Psoas muscle (tissue), 8 donors: ENCODE data around the gene TENM4. TPM values are rescaled to one million over a fixed set of nuclear protein-coding genes. Genes with fewer than 3 reads are reported as not detected.

Experiments used
- ATAC-seq, 4 donors: fragments of 200-7000 bp; cut with Tn5 transposase; one replicate each; pipeline ENCODE4 v1.9.1; 2020; ENCODE audit warnings: moderate library complexity in 3 of 4, mild to moderate bottlenecking in 2 of 4
- DNase-seq, 2 donors: peaks; one replicate each; pipeline ENCODE4 v3.0.0-alpha.2; 2020
- H3K27ac ChIP-seq: fragments of 200-600 bp; one replicate; pipeline ENCODE4 v1.8.0; 2022
- H3K27me3 ChIP-seq, 3 donors: fragments of 200-600 bp in 1 of 3; one replicate each; pipeline versions ENCODE4 v1.6.1 to v1.8.0; 2013 to 2022; ENCODE audit warnings: low read length in 2 of 3, mild to moderate bottlenecking in 2 of 3, moderate library complexity in 1 of 3; ENCODE audit not compliant: insufficient read depth in 3 of 3
- H3K36me3 ChIP-seq, 2 donors: fragments of 200-600 bp in 1 of 2; one replicate each; pipeline versions ENCODE4 v1.6.1 to v1.8.0; 2013 to 2022; ENCODE audit warnings: low read depth in 1 of 2, mild to moderate bottlenecking in 1 of 2, moderate library complexity in 1 of 2; ENCODE audit not compliant: insufficient read depth in 1 of 2
- H3K4me1 ChIP-seq: fragments of 200-600 bp; one replicate; pipeline ENCODE4 v1.8.0; 2022
- H3K4me3 ChIP-seq: fragments of 200-600 bp; one replicate; pipeline ENCODE4 v1.8.0; 2022; ENCODE audit warnings: mild to moderate bottlenecking
- H3K9me3 ChIP-seq: fragments of 200-600 bp; one replicate; pipeline ENCODE4 v1.8.0; 2022
- WGBS, 3 donors: extraction: QIAGEN DNeasy Blood & Tissue Kit; methylation state at CpG; one replicate each; pipeline versions ENCODE4 v1.1.6 to v1.1.7; 2013; 5-methylcytosine and 5-hydroxymethylcytosine counted together
- intact Hi-C, 2 donors: fragments of 100-400 bp; cut with DNase I; formaldehyde crosslinking; loops; one replicate each; pipeline versions ENCODE4 v1.11.0 to v1.14.2; 2022
- polyA plus RNA-seq, 3 donors: library from polyadenylated mRNA; stranded (reverse); fragments of 200-250 nt; gene quantifications; one replicate each; pipeline ENCODE4 v1.2.3, GENCODE V29; 2013
- total RNA-seq, 4 donors: library from RNA; stranded (reverse); fragmentation: NEBNext Ultra II Directional in 2 of 4; extraction: Animal tissue kit (Norgen Biotek cat#: 25700) in 2 of 4; gene quantifications; one replicate each; pipeline versions ENCODE4 v1.2.1 to v1.2.4, GENCODE V29; 2021 to 2023
- TF ChIP-seq, protein P1 (sequence below): fragments of 200-600 bp; IDR thresholded peaks from one replicate; pipeline ENCODE4 v1.8.0; 2022; ENCODE audit warnings: antibody characterized with exemption
- donor health status: healthy with polysubstance abuse.
- donor health status: DM: no; HTN: no; CAD: no; lungs with moderate emphysema.
- donor health status: Bipolar disorder and iron deficiency.
- donor health status: healthy.
- donor health status: DM: yes; HTN: yes; CAD: no.
- donor health status: DM: no; HTN: no; CAD: no.
- donor health status: DM: no; HTN: no; CAD: no.
- donor health status: DM: yes; HTN: yes; CAD: no.

The TENM4 gene
- total and polyA plus RNA-seq, 7 donors, result 0.05 to 1.7 (median 0.48) TPM

- TF ChIP-seq, protein P1, sequence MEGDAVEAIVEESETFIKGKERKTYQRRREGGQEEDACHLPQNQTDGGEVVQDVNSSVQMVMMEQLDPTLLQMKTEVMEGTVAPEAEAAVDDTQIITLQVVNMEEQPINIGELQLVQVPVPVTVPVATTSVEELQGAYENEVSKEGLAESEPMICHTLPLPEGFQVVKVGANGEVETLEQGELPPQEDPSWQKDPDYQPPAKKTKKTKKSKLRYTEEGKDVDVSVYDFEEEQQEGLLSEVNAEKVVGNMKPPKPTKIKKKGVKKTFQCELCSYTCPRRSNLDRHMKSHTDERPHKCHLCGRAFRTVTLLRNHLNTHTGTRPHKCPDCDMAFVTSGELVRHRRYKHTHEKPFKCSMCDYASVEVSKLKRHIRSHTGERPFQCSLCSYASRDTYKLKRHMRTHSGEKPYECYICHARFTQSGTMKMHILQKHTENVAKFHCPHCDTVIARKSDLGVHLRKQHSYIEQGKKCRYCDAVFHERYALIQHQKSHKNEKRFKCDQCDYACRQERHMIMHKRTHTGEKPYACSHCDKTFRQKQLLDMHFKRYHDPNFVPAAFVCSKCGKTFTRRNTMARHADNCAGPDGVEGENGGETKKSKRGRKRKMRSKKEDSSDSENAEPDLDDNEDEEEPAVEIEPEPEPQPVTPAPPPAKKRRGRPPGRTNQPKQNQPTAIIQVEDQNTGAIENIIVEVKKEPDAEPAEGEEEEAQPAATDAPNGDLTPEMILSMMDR, result peak; percentile 57
- H3K4me3 ChIP-seq, result no peak overlapping the region
- WGBS, 3 donors, result 74 to 75% (median 75%) methylated on average over 4 of the region's 4 CpGs
- intact Hi-C loops, result loop anchor here (5.0 kb wide), 1 partner anchor 429 kb away; no protein-coding TSS in a partner anchor
- no peaks in the 10 kb centered on the region for H3K4me1 ChIP-seq
- no peak overlapping the region for H3K27ac ChIP-seq
- H3K9me3 ChIP-seq, result no peaks in the 10 kb centered on the region
- ATAC-seq (peak in 1 of 4 donors; percentile 49), DNase-seq (peak in 1 of 2 donors; percentile 46)
- H3K36me3 ChIP-seq, result no peaks in the 10 kb centered on the region
- H3K27me3 ChIP-seq, result no peaks in the 10 kb centered on the region
These were observed 364.2 kb downstream of the TENM4 start for GRCh38 chr11:79076526-79077115.

DNA sequence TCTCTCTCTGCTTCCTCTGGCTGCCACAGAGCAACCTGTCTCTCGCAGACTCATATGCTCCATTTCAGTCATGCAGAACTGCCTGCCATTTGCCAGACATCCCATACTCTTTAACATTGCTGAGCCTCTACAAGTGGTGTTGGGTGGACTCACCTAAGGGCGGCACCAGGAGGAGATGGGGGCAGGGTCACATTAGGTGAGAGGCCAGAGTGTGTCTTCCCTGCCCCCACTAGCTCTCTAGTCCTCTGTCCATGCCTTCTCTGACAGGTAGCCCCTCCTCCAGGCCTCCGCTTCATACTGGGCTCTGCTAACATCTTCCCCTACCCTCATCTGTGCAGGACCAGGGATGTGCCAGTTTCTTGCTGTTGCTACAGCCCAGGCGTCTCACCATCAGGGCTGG is 366.3 kb downstream of the TENM4 start:
- WGBS, 3 donors, result 88 to 96% (median 94%) methylated on average over 4 of the region's 4 CpGs
- intact Hi-C loops, result no loop called here
- Histone ChIP-seq H3K27me3 (no peaks in the 10 kb centered on the region), H3K36me3 (no peaks in the 10 kb centered on the region), H3K4me1 (no peaks in the 10 kb centered on the region), H3K9me3 (no peaks in the 10 kb centered on the region), H3K27ac (no peak overlapping the region), H3K4me3 (no peak overlapping the region)
- TF ChIP-seq, protein P1, result no peak
- DNase-seq (no peak), ATAC-seq (no peak)

- Histone ChIP-seq H3K27me3 (no peaks in the 10 kb centered on the region), H3K27ac (no peak overlapping the region), H3K36me3 (no peaks in the 10 kb centered on the region), H3K9me3 (no peaks in the 10 kb centered on the region), H3K4me3 (no peak overlapping the region), H3K4me1 (no peaks in the 10 kb centered on the region)
- DNase-seq (no peak), ATAC-seq (no peak)
- 79 to 88% (median 82%) methylated on average over 1 of the region's 1 CpG for WGBS, 3 donors
- intact Hi-C loops, result no loop called here
- TF ChIP-seq, protein P1, result no peak
These were observed 369.6 kb downstream of the TENM4 start for GRCh38 chr11:79071190-79071589.

DNA sequence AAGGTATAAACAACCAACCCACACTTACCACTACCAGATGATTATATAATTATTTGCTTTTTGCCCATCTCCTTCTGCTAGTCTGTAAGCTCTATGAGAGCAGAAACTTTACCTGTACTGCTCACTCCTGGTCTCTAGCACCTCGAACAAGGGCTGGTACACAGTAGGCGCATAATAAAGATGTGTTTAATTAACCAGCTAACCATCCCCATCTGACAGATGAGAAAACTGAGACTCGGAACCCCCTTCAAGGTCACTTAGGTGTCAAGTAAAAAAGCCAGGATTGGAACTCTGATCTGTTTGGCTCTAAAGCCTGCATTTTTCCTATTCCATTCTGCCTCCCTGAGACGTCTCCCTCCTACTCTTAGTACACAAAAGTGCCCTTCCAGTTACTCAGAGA is 370.3 kb downstream of the TENM4 start:
- DNase-seq (no peak), ATAC-seq (no peak)
- intact Hi-C loops, result no loop called here
- TF ChIP-seq, protein P1, result no peak
- no peaks in the 10 kb centered on the region for H3K4me1 ChIP-seq
- H3K9me3 ChIP-seq, result no peaks in the 10 kb centered on the region
- H3K27ac ChIP-seq, result no peak overlapping the region
- H3K4me3 ChIP-seq, result no peak overlapping the region
- H3K27me3 ChIP-seq, result no peaks in the 10 kb centered on the region
- no peaks in the 10 kb centered on the region for H3K36me3 ChIP-seq
- WGBS, 3 donors, result 82 to 86% (median 84%) methylated on average over 4 of the region's 4 CpGs

DNA sequence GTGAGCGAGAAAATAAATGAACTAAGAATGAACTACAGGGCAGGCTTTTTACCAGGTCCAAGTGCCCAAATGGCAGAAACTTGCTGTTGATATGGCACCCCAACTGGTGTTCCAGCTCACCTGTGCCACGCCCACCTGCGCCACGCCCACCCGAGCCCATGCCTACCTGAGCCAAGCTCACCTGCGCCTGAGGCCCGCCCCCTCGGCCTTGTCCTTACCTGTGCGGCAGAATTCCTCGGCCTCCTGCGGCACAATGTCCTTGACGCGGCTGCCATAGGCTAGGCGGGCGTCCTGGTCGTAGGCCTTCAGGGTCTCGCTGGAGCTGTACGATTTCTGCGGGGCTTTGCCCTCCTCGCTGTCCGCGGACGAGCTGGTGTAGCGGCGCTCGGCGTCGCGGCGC is 371.3 kb downstream of the TENM4 start:
- 96 to 97% (median 97%) methylated on average over 30 of the region's 30 CpGs for WGBS, 3 donors
- no peaks in the 10 kb centered on the region for H3K36me3 ChIP-seq
- H3K27ac ChIP-seq, result no peak overlapping the region
- intact Hi-C loops, result no loop called here
- ATAC-seq (no peak), DNase-seq (no peak)
- TF ChIP-seq, protein P1, result no peak
- no peak overlapping the region for H3K4me3 ChIP-seq
- no peaks in the 10 kb centered on the region for H3K4me1 ChIP-seq
- no peaks in the 10 kb centered on the region for H3K27me3 ChIP-seq
- no peaks in the 10 kb centered on the region for H3K9me3 ChIP-seq
